HFF-Myc (cell line): ENCODE measurements around the gene MEGF11.

Experiments
- DNase-seq: peaks from one replicate; pipeline ENCODE4 v3.0.0-alpha.2; 2011; ENCODE audit warnings: low read depth; ENCODE audit errors: extremely low read depth
- H3K4me3 ChIP-seq: replicated peaks from 2 replicates; pipeline ENCODE4 v1.5.1; 2011; ENCODE audit warnings: low read depth, mild to moderate bottlenecking, control low read depth, low read length
- CTCF ChIP-seq: IDR thresholded peaks from 2 replicates; pipeline ENCODE4 v1.5.1; 2012; ENCODE audit warnings: mild to moderate bottlenecking, low read depth, low read length, control low read depth; ENCODE audit errors: missing control alignments

The MEGF11 gene

GRCh38 chr15:65926459-65926858, 327.1 kb downstream of the MEGF11 start:
- no peak for TF ChIP-seq CTCF
- DNase-seq: no peak

GRCh38 chr15:65925338-65925737, 328.2 kb downstream of the MEGF11 start:
- no peak for DNase-seq
- TF ChIP-seq CTCF: no peak
- no peak overlapping the region for H3K4me3 ChIP-seq

More at GRCh38 chr15:65926459-65926858, 327.1 kb downstream of the MEGF11 start:
- no peak overlapping the region for H3K4me3 ChIP-seq

- no peak for DNase-seq
- H3K4me3 ChIP-seq: no peak overlapping the region
- TF ChIP-seq CTCF: no peak
These were observed 329.5 kb downstream of the MEGF11 start for GRCh38 chr15:65924004-65924403.

- no peak for DNase-seq
- H3K4me3 ChIP-seq: no peak overlapping the region
- TF ChIP-seq CTCF: no peak
These were observed 330.3 kb downstream of the MEGF11 start for GRCh38 chr15:65923264-65923663.

- no peak for TF ChIP-seq CTCF
- H3K4me3 ChIP-seq: no peak overlapping the region
- DNase-seq: no peak
These were observed 330.9 kb downstream of the MEGF11 start for GRCh38 chr15:65922621-65923020.

GRCh38 chr15:65921780-65922179, 331.8 kb downstream of the MEGF11 start:
- DNase-seq: no peak
- no peak for TF ChIP-seq CTCF
- no peak overlapping the region for H3K4me3 ChIP-seq

GRCh38 chr15:65920825-65921309, 332.7 kb downstream of the MEGF11 start:
- no peak overlapping the region for H3K4me3 ChIP-seq
- no peak for TF ChIP-seq CTCF
- DNase-seq: no peak
